Coronary artery (tissue), 2 donors: ENCODE data around the gene PLXNA2.

ENCODE experiments used
- DNase-seq: peaks from one replicate; pipeline ENCODE4 v3.0.0-alpha.2; 2017; ENCODE audit warnings: low spot score
- H3K27ac ChIP-seq, 2 donors: fragments of 200-600 bp; sonication (generic); one replicate each; pipeline ENCODE4 v1.5.1; 2016 to 2019
- H3K4me3 ChIP-seq: fragments of 200-600 bp; sonication (generic); 2 replicates; pipeline ENCODE4 v1.5.1; 2016; ENCODE audit warnings: mild to moderate bottlenecking, moderate library complexity
- TF ChIP-seq, protein P1 (sequence below): fragments of 200-600 bp; sonication (generic); IDR thresholded peaks from one replicate; pipeline ENCODE4 v1.5.1; 2019; ENCODE audit warnings: antibody characterized with exemption

The PLXNA2 gene

GRCh38 chr1:208012721-208013120 lies 231.5 kb downstream of the PLXNA2 start:
- TF ChIP-seq, protein P1, sequence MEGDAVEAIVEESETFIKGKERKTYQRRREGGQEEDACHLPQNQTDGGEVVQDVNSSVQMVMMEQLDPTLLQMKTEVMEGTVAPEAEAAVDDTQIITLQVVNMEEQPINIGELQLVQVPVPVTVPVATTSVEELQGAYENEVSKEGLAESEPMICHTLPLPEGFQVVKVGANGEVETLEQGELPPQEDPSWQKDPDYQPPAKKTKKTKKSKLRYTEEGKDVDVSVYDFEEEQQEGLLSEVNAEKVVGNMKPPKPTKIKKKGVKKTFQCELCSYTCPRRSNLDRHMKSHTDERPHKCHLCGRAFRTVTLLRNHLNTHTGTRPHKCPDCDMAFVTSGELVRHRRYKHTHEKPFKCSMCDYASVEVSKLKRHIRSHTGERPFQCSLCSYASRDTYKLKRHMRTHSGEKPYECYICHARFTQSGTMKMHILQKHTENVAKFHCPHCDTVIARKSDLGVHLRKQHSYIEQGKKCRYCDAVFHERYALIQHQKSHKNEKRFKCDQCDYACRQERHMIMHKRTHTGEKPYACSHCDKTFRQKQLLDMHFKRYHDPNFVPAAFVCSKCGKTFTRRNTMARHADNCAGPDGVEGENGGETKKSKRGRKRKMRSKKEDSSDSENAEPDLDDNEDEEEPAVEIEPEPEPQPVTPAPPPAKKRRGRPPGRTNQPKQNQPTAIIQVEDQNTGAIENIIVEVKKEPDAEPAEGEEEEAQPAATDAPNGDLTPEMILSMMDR, result no peak
- Histone ChIP-seq H3K4me3 (no peak overlapping the region), H3K27ac (no peak overlapping the region)
- no peak for DNase-seq

GRCh38 chr1:208010487-208011071 lies 233.6 kb downstream of the PLXNA2 start:
- Histone ChIP-seq H3K4me3 (no peak overlapping the region), H3K27ac (no peak overlapping the region)
- DNase-seq, result no peak
- TF ChIP-seq, protein P1, result no peak

- no peak for DNase-seq
These were observed 234.3 kb downstream of the PLXNA2 start for GRCh38 chr1:208009706-208010444.

GRCh38 chr1:208009303-208009702 lies 234.9 kb downstream of the PLXNA2 start:
- Histone ChIP-seq H3K27ac (no peak overlapping the region), H3K4me3 (no peak overlapping the region)
- peak; percentile 45 for DNase-seq
- TF ChIP-seq, protein P1, result no peak

More at GRCh38 chr1:208009706-208010444, 234.3 kb downstream of the PLXNA2 start:
- Histone ChIP-seq H3K4me3 (no peak overlapping the region), H3K27ac (no peak overlapping the region)
- TF ChIP-seq, protein P1, result no peak

DNA sequence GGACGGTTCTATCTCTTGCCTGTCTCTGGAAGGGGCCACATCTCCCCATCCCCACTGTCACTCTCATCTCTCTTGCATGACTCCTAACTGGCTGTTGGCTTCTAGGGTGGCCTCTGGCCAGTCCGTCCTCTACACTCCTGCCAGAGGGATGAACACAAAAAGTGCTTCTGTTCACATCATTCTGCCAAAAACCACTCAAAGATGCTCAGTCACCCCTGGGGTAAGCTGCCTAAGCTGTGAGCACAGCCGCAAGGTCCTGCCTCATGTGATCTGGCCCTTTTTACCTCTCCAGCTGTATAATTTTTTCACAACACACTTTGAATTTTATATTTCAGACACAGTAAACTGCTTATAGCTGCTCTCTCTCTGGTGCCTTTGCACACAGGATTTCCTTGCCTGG lies 235.7 kb downstream of the PLXNA2 start:
- no peak overlapping the region for H3K4me3 ChIP-seq
- H3K27ac ChIP-seq, result no peak overlapping the region
- DNase-seq, result peak; percentile 55
- TF ChIP-seq, protein P1, result no peak

DNA sequence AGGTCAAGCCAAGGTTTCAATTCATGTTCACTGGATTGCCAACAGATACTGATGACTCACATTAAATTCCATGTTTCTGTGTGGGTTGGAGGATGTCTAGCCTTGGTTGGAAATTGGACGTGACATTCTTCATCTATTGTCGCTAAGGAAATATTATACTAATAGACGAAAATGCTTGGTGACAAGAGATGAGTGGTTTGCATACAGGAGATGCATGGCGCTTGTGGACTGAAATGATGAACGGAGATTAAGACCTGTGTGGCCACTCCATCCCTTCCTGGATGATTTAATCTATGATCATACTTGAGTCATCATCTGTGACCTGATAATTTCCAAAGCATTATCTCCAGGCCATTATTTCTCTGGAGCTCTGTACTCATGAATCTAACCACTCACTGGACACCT lies 236.2 kb downstream of the PLXNA2 start:
- peak; percentile 8 for DNase-seq
- Histone ChIP-seq H3K27ac (no peak overlapping the region), H3K4me3 (no peak overlapping the region)
- TF ChIP-seq, protein P1, result no peak
